Skeletal muscle cell (primary cell): ENCODE data around the gene GUK1.
"Not testable (repeated sequence)": the region's sequence is repeated elsewhere in the genome, so short reads cannot be mapped to it uniquely, and the experiment has no call there.

Experiments used
- DNase-seq: peaks from one replicate; pipeline ENCODE4 v3.0.0-alpha.2; 2010; ENCODE audit warnings: low read depth
- H3K4me3 ChIP-seq: 2 replicates; pipeline ENCODE4 v1.5.1; 2011; ENCODE audit warnings: low read depth, mild to moderate bottlenecking, control low read depth, low read length, moderate library complexity

GUK1 gene

GRCh38 chr1:228172591-228173527 is 32.8 kb downstream of the GUK1 start:
- H3K4me3 ChIP-seq, result no peak overlapping the region
- DNase-seq, result no peak

- not testable (repeated sequence) for DNase-seq
Observed at GRCh38 chr1:228173528-228174481, 33.7 kb downstream of the GUK1 start.

GRCh38 chr1:228174482-228175315 is 34.6 kb downstream of the GUK1 start:
- no peak for DNase-seq
- H3K4me3 ChIP-seq, result no peak overlapping the region

More at GRCh38 chr1:228173528-228174481, 33.7 kb downstream of the GUK1 start:
- H3K4me3 ChIP-seq, result not testable (repeated sequence)

- DNase-seq, result no peak
- H3K4me3 ChIP-seq, result no peak overlapping the region
Observed at GRCh38 chr1:228175316-228176023, 35.4 kb downstream of the GUK1 start.

GRCh38 chr1:228176024-228176395 is 35.9 kb downstream of the GUK1 start:
- no peak for DNase-seq
- H3K4me3 ChIP-seq, result no peak overlapping the region

- no peak overlapping the region for H3K4me3 ChIP-seq
- DNase-seq, result no peak
Observed at GRCh38 chr1:228176461-228177182, 36.5 kb downstream of the GUK1 start.

GRCh38 chr1:228177183-228177475 is 37.0 kb downstream of the GUK1 start:
- no peak for DNase-seq
- H3K4me3 ChIP-seq, result no peak overlapping the region

- no peak overlapping the region for H3K4me3 ChIP-seq
- DNase-seq, result no peak
Observed at GRCh38 chr1:228177721-228178710, 37.9 kb downstream of the GUK1 start.

GRCh38 chr1:228178737-228179684 is 38.9 kb downstream of the GUK1 start:
- DNase-seq, result no peak
- H3K4me3 ChIP-seq, result no peak overlapping the region

GRCh38 chr1:228180271-228180958 is 40.3 kb downstream of the GUK1 start:
- H3K4me3 ChIP-seq, result no peak overlapping the region
- no peak for DNase-seq

- no peak overlapping the region for H3K4me3 ChIP-seq
- no peak for DNase-seq
Observed at GRCh38 chr1:228180959-228181644, 41.0 kb downstream of the GUK1 start.

GRCh38 chr1:228181645-228182034 is 41.6 kb downstream of the GUK1 start:
- H3K4me3 ChIP-seq, result no peak overlapping the region
- no peak for DNase-seq

GRCh38 chr1:228182296-228183030 is 42.4 kb downstream of the GUK1 start:
- DNase-seq, result no peak

GRCh38 chr1:228184152-228184551 is 44.1 kb downstream of the GUK1 start:
- H3K4me3 ChIP-seq, result no peak overlapping the region
- DNase-seq, result no peak

More at GRCh38 chr1:228182296-228183030, 42.4 kb downstream of the GUK1 start:
- H3K4me3 ChIP-seq, result no peak overlapping the region

GRCh38 chr1:228185641-228185965 is 45.5 kb downstream of the GUK1 start:
- H3K4me3 ChIP-seq, result no peak overlapping the region
- DNase-seq, result no peak
